HCT116 (cell line): ENCODE measurements around the gene INSYN1.

Experiments used
- EZH2 ChIP-seq: fragments of 200-600 bp; sonication (generic); IDR thresholded peaks from 2 replicates; pipeline ENCODE4 v1.6.1; 2017; ENCODE audit warnings: antibody characterized with exemption, mixed run types
- EZH2phosphoT487 ChIP-seq: fragments of 200-600 bp; IDR thresholded peaks from 2 replicates; pipeline ENCODE4 v1.6.1; 2018; ENCODE audit warnings: antibody characterized with exemption, borderline replicate concordance
- POLR2A ChIP-seq: IDR thresholded peaks from 2 replicates; pipeline ENCODE4 v1.7.0; 2011; ENCODE audit warnings: borderline replicate concordance; ENCODE audit not compliant: insufficient read depth, insufficient read length; ENCODE audit errors: extremely low read depth
- POLR2AphosphoS5 ChIP-seq: IDR thresholded peaks from 2 replicates; pipeline ENCODE4 v1.6.1; 2011; ENCODE audit warnings: mild to moderate bottlenecking, low read depth, low read length, moderate library complexity
- SP1 ChIP-seq: IDR thresholded peaks from 2 replicates; pipeline ENCODE4 v1.6.1; 2012; ENCODE audit warnings: low read depth
- TCF7L2 ChIP-seq: IDR thresholded peaks from 2 replicates; pipeline ENCODE4 v1.7.0; 2011; ENCODE audit warnings: borderline replicate concordance, inconsistent platforms; ENCODE audit not compliant: insufficient read depth, insufficient read length; ENCODE audit errors: extremely low read depth
- YY1 ChIP-seq: IDR thresholded peaks from 2 replicates; pipeline ENCODE4 v1.6.1; 2011; ENCODE audit warnings: low read length, low read depth, moderate library complexity, mild to moderate bottlenecking; ENCODE audit not compliant: insufficient replicate concordance; ENCODE audit errors: extremely low read depth
- ZNF274 ChIP-seq: fragments of 200-500 bp; sonication (Bioruptor generic); IDR thresholded peaks from 2 replicates; pipeline ENCODE4 v1.6.1; 2014; ENCODE audit warnings: mild to moderate bottlenecking, low read depth, low read length, inconsistent platforms
- TF ChIP-seq, protein P1 (sequence below), 3 experiments: fragments of 200-600 bp in 1 of 3; sonication (generic) in 1 of 3; IDR thresholded peaks in 2 of 3; conservative IDR thresholded peaks in 1 of 3; 2 replicates each; pipeline ENCODE4 v1.5.1; 2012 to 2017; ENCODE audit warnings: low read depth in 2 of 3, low read length in 2 of 3, antibody characterized with exemption in 1 of 3, borderline replicate concordance in 1 of 3, control low read depth in 1 of 3, mild to moderate bottlenecking in 1 of 3, mixed read lengths in 1 of 3, mixed run types in 1 of 3, moderate library complexity in 1 of 3; ENCODE audit not compliant: insufficient read depth in 1 of 3
- TF ChIP-seq, protein P2 (sequence below): IDR thresholded peaks from 2 replicates; pipeline ENCODE4 v1.6.1; 2012
- TF ChIP-seq, protein P3 (sequence below): IDR thresholded peaks from 2 replicates; pipeline ENCODE4 v1.6.1; 2012; ENCODE audit warnings: low read depth

DNA sequence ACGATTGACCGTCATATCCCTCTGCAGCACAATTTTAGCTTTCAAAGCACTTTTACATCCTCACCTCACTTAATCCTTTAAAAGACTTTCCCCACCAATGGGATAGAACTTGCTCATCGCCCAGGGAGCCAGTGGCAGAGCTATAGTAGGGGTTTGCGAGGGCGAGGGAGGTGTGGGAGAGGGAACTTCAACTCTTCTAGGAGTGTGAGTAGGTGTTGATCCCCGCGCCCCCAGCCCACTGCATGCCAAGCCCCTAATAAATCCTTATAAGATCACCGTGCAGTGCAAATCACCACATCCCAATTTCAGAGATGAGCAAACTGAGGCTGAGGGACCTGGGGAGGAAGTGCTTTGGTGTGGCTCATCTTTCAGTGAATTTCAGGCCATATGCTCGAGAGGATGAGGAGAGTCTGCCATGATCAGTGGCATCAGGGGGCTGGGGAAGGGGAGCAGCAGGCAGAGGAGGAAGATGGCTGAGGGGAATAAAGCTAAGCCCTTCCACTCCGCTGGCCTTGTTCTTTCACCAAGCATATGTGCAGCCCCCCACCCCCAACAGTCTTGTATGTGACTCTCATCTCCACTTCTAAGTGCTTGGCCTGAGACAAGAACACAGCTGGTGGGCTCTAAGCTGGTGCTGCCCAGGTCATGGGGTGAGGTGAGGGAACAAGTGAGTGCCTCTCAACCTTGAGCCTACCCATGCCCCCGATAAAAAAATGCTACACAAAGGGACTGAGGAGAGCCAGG is 5.1 kb downstream of the INSYN1 start:
- TF ChIP-seq POLR2A (no peak), ZNF274 (no peak), POLR2AphosphoS5 (no peak), YY1 (no peak), EZH2 (no peak), EZH2phosphoT487 (no peak), TCF7L2 (no peak), SP1 (no peak)
- TF ChIP-seq, protein P1, sequence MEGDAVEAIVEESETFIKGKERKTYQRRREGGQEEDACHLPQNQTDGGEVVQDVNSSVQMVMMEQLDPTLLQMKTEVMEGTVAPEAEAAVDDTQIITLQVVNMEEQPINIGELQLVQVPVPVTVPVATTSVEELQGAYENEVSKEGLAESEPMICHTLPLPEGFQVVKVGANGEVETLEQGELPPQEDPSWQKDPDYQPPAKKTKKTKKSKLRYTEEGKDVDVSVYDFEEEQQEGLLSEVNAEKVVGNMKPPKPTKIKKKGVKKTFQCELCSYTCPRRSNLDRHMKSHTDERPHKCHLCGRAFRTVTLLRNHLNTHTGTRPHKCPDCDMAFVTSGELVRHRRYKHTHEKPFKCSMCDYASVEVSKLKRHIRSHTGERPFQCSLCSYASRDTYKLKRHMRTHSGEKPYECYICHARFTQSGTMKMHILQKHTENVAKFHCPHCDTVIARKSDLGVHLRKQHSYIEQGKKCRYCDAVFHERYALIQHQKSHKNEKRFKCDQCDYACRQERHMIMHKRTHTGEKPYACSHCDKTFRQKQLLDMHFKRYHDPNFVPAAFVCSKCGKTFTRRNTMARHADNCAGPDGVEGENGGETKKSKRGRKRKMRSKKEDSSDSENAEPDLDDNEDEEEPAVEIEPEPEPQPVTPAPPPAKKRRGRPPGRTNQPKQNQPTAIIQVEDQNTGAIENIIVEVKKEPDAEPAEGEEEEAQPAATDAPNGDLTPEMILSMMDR (IDR thresholded peaks at IDR 0.05 in 2 of 3, conservative IDR thresholded peaks at IDR 0.05 in 1 of 3; ENCODE audit: borderline replicate concordance in 1 of 3, insufficient read depth in 1 of 3, low read depth in 2 of 3, low read length in 2 of 3), result no peak
- TF ChIP-seq, protein P2, sequence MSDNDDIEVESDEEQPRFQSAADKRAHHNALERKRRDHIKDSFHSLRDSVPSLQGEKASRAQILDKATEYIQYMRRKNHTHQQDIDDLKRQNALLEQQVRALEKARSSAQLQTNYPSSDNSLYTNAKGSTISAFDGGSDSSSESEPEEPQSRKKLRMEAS, result no peak
- TF ChIP-seq, protein P3, sequence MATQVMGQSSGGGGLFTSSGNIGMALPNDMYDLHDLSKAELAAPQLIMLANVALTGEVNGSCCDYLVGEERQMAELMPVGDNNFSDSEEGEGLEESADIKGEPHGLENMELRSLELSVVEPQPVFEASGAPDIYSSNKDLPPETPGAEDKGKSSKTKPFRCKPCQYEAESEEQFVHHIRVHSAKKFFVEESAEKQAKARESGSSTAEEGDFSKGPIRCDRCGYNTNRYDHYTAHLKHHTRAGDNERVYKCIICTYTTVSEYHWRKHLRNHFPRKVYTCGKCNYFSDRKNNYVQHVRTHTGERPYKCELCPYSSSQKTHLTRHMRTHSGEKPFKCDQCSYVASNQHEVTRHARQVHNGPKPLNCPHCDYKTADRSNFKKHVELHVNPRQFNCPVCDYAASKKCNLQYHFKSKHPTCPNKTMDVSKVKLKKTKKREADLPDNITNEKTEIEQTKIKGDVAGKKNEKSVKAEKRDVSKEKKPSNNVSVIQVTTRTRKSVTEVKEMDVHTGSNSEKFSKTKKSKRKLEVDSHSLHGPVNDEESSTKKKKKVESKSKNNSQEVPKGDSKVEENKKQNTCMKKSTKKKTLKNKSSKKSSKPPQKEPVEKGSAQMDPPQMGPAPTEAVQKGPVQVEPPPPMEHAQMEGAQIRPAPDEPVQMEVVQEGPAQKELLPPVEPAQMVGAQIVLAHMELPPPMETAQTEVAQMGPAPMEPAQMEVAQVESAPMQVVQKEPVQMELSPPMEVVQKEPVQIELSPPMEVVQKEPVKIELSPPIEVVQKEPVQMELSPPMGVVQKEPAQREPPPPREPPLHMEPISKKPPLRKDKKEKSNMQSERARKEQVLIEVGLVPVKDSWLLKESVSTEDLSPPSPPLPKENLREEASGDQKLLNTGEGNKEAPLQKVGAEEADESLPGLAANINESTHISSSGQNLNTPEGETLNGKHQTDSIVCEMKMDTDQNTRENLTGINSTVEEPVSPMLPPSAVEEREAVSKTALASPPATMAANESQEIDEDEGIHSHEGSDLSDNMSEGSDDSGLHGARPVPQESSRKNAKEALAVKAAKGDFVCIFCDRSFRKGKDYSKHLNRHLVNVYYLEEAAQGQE, result no peak
